NB4 (cell line): ENCODE measurements around the gene ASIP.
"Not testable (repeated sequence)": the region's sequence is repeated elsewhere in the genome, so short reads cannot be mapped to it uniquely, and the experiment has no call there.

ENCODE experiments used
- DNase-seq: peaks from one replicate; pipeline ENCODE4 v3.0.0; 2010; ENCODE audit warnings: low read depth
- H3K4me3 ChIP-seq: one replicate; pipeline ENCODE4 v1.5.1; 2011; ENCODE audit warnings: mild to moderate bottlenecking, low read depth, low read length, moderate library complexity
- MYC ChIP-seq: IDR thresholded peaks from 2 replicates; pipeline ENCODE4 v1.6.1; 2011; ENCODE audit warnings: low read depth, low read length
- POLR2A ChIP-seq: IDR thresholded peaks from 2 replicates; pipeline ENCODE4 v1.6.1; 2011; ENCODE audit warnings: mild to moderate bottlenecking; ENCODE audit not compliant: insufficient read length; ENCODE audit errors: extremely low read depth
- TF ChIP-seq, protein P1 (sequence below): IDR thresholded peaks from 2 replicates; pipeline ENCODE4 v1.6.1; 2011; ENCODE audit warnings: low read depth, low read length
- TF ChIP-seq, protein P2 (sequence below): IDR thresholded peaks from one replicate; pipeline ENCODE4 v1.5.1; 2012; ENCODE audit warnings: low read depth, low read length

Gene ASIP

GRCh38 chr20:34220561-34220960 is 20.7 kb upstream of the ASIP start:
- TF ChIP-seq, protein P1, sequence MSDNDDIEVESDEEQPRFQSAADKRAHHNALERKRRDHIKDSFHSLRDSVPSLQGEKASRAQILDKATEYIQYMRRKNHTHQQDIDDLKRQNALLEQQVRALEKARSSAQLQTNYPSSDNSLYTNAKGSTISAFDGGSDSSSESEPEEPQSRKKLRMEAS: no peak
- no peak for TF ChIP-seq MYC
- TF ChIP-seq, protein P2, sequence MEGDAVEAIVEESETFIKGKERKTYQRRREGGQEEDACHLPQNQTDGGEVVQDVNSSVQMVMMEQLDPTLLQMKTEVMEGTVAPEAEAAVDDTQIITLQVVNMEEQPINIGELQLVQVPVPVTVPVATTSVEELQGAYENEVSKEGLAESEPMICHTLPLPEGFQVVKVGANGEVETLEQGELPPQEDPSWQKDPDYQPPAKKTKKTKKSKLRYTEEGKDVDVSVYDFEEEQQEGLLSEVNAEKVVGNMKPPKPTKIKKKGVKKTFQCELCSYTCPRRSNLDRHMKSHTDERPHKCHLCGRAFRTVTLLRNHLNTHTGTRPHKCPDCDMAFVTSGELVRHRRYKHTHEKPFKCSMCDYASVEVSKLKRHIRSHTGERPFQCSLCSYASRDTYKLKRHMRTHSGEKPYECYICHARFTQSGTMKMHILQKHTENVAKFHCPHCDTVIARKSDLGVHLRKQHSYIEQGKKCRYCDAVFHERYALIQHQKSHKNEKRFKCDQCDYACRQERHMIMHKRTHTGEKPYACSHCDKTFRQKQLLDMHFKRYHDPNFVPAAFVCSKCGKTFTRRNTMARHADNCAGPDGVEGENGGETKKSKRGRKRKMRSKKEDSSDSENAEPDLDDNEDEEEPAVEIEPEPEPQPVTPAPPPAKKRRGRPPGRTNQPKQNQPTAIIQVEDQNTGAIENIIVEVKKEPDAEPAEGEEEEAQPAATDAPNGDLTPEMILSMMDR: no peak
- no peak for TF ChIP-seq POLR2A
- no peak overlapping the region for H3K4me3 ChIP-seq
- no peak for DNase-seq

DNA sequence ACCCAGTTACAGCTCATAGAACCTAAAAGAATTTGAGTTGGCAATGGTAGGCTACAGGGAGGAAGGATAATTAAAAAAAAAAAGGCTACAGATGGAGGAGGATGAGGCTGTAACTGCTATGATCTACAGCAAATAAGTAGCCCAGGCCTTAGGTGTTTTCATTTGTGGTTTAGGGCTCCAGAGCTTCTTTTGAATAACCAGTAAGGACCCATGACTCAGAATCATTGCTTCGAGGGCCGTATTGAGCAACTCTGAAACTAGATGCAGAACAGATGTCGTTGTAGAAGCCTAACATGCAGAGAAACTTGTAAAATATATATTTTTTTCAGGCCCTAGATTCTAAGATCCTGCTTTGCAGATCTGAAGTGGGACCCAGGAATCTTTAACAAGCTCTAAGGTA is 19.0 kb upstream of the ASIP start:
- DNase-seq: peak; percentile 86
- TF ChIP-seq, protein P2: no peak
- TF ChIP-seq, protein P1: no peak
- no peak for TF ChIP-seq MYC
- TF ChIP-seq POLR2A: no peak
- no peak overlapping the region for H3K4me3 ChIP-seq

GRCh38 chr20:34224251-34224650 is 17.0 kb upstream of the ASIP start:
- H3K4me3 ChIP-seq, DNase-seq: not testable (repeated sequence)

GRCh38 chr20:34231634-34232033 is 9.6 kb upstream of the ASIP start:
- DNase-seq: no peak
- H3K4me3 ChIP-seq: no peak overlapping the region
- TF ChIP-seq MYC (no peak), POLR2A (no peak)
- TF ChIP-seq, protein P2: no peak
- TF ChIP-seq, protein P1: no peak

GRCh38 chr20:34232494-34233087 is 8.6 kb upstream of the ASIP start:
- H3K4me3 ChIP-seq: no peak overlapping the region
- no peak for DNase-seq
- TF ChIP-seq, protein P2: no peak
- no peak for TF ChIP-seq POLR2A
- no peak for TF ChIP-seq MYC
- TF ChIP-seq, protein P1: no peak

DNA sequence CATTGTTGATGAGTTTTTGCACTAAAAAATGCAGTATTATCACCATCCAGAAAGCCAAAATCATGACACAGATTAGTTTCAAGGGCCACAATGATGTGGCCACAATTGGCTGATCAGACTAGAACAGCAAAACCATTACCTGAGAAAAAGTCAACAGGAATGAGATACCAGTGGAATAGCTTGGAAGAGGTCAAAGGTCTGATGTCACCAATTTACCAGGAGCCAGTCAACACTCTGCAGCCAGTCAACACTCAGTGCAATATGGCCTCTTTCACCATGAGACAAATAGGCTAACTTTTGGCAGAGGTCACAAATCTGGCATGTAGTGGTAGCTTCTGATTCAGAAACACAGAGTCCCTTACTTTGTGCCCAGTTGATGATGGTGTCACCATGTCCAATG is 7.5 kb upstream of the ASIP start:
- no peak overlapping the region for H3K4me3 ChIP-seq
- DNase-seq: no peak
- TF ChIP-seq, protein P2: no peak
- TF ChIP-seq POLR2A (no peak), MYC (no peak)
- TF ChIP-seq, protein P1: no peak
